Vagina (tissue), 2 donors: ENCODE measurements around the gene FYCO1. TPM values are rescaled to one million over a fixed set of nuclear protein-coding genes. Genes with fewer than 3 reads are reported as not detected.

ENCODE experiments used
- DNase-seq, 2 donors: peaks; one replicate each; pipeline ENCODE4 v3.0.0-alpha.2; 2017; ENCODE audit errors: extremely low spot score in 2 of 2
- H3K27ac ChIP-seq: fragments of 200-600 bp; sonication (generic); one replicate; pipeline ENCODE4 v1.5.1; 2019
- H3K27me3 ChIP-seq: fragments of 200-600 bp; sonication (generic); one replicate; pipeline ENCODE4 v1.5.1; 2019
- H3K36me3 ChIP-seq, 2 donors: fragments of 200-600 bp; sonication (generic); one replicate each; pipeline ENCODE4 v1.5.1; 2017 to 2019
- H3K4me1 ChIP-seq: fragments of 200-600 bp; sonication (generic); one replicate; pipeline ENCODE4 v1.5.1; 2019
- H3K4me3 ChIP-seq, 2 donors: fragments of 200-600 bp; sonication (generic); 1 replicate in 1 of 2; 2 replicates in 1 of 2; pipeline ENCODE4 v1.5.1; 2016 to 2019
- H3K9me3 ChIP-seq: fragments of 200-600 bp; sonication (generic); one replicate; pipeline ENCODE4 v1.5.1; 2019
- CTCF ChIP-seq, 3 experiments: fragments of 450-650 bp in 2 of 3; fragments of 200-600 bp in 1 of 3; sonication (generic) in 1 of 3; IDR thresholded peaks; one replicate each; pipeline ENCODE4 v1.5.1; 2017 to 2019; ENCODE audit warnings: antibody characterized with exemption in 3 of 3, mild to moderate bottlenecking in 2 of 3, moderate library complexity in 2 of 3
- POLR2A ChIP-seq, 2 donors: fragments of 450-650 bp; IDR thresholded peaks; one replicate each; pipeline ENCODE4 v1.6.1; 2017; ENCODE audit warnings: antibody characterized with exemption in 2 of 2, mild to moderate bottlenecking in 2 of 2, moderate library complexity in 2 of 2
- POLR2AphosphoS5 ChIP-seq, 2 donors: sonication (generic); formaldehyde crosslinking; IDR thresholded peaks; one replicate each; pipeline ENCODE4 v1.9.0; 2017; ENCODE audit warnings: antibody characterized with exemption in 2 of 2, mild to moderate bottlenecking in 2 of 2, low read depth in 1 of 2; ENCODE audit not compliant: insufficient read depth in 1 of 2
- intact Hi-C: fragments of 100-400 bp; cut with DNase I; formaldehyde crosslinking; loops from one replicate; pipeline ENCODE4 v1.15.1; 2023
- total RNA-seq: library from RNA; depleted of rRNA; stranded (reverse); fragments of >200 nt; gene quantifications from one replicate; pipeline ENCODE4 v1.2.3, GENCODE V29; 2016

Gene FYCO1
- total RNA-seq, 1 donor from 2014 or later, result 45.7 TPM

GRCh38 chr3:46031269-46031668 is 35.6 kb upstream of the FYCO1 start:
- H3K4me3 ChIP-seq, result no peak overlapping the region
- TF ChIP-seq CTCF (IDR thresholded peaks at IDR 0.05), result no peak
- TF ChIP-seq POLR2A (IDR thresholded peaks at IDR 0.05), result no peak
- intact Hi-C loops, result no loop called here
- H3K27me3 ChIP-seq, result no peaks in the 10 kb centered on the region
- no peaks in the 10 kb centered on the region for H3K4me1 ChIP-seq
- no peaks in the 10 kb centered on the region for H3K36me3 ChIP-seq
- no peak overlapping the region for H3K27ac ChIP-seq
- H3K9me3 ChIP-seq, result no peaks in the 10 kb centered on the region
- no peak for DNase-seq

GRCh38 chr3:46030626-46031025 is 35.0 kb upstream of the FYCO1 start:
- no peak for TF ChIP-seq POLR2AphosphoS5 (IDR thresholded peaks at IDR 0.05; ENCODE audit: insufficient read depth in 1 of 2, low read depth in 1 of 2)
- no peak for TF ChIP-seq POLR2A (IDR thresholded peaks at IDR 0.05)
- no peaks in the 10 kb centered on the region for H3K27me3 ChIP-seq
- H3K4me1 ChIP-seq, result no peaks in the 10 kb centered on the region
- H3K27ac ChIP-seq, result no peak overlapping the region
- no peaks in the 10 kb centered on the region for H3K9me3 ChIP-seq
- no peak for DNase-seq
- intact Hi-C loops, result no loop called here
- H3K36me3 ChIP-seq, result no peaks in the 10 kb centered on the region
- H3K4me3 ChIP-seq, result no peak overlapping the region

- Histone ChIP-seq H3K4me1 (no peaks in the 10 kb centered on the region), H3K27me3 (no peaks in the 10 kb centered on the region), H3K27ac (no peak overlapping the region), H3K36me3 (no peaks in the 10 kb centered on the region), H3K4me3 (no peak overlapping the region), H3K9me3 (no peaks in the 10 kb centered on the region)
- intact Hi-C loops, result no loop called here
- DNase-seq, result no peak
- TF ChIP-seq POLR2AphosphoS5 (IDR thresholded peaks at IDR 0.05; ENCODE audit: insufficient read depth in 1 of 2, low read depth in 1 of 2) (no peak), POLR2A (IDR thresholded peaks at IDR 0.05) (no peak), CTCF (IDR thresholded peaks at IDR 0.05) (no peak)
Observed at GRCh38 chr3:46029953-46030543, 34.4 kb upstream of the FYCO1 start.

GRCh38 chr3:46027736-46028397 is 32.2 kb upstream of the FYCO1 start:
- intact Hi-C loops, result no loop called here
- Histone ChIP-seq H3K36me3 (no peaks in the 10 kb centered on the region), H3K27me3 (no peaks in the 10 kb centered on the region), H3K27ac (no peak overlapping the region), H3K4me3 (no peak overlapping the region), H3K9me3 (no peaks in the 10 kb centered on the region), H3K4me1 (no peaks in the 10 kb centered on the region)
- DNase-seq, result no peak
- TF ChIP-seq CTCF (IDR thresholded peaks at IDR 0.05) (no peak), POLR2A (IDR thresholded peaks at IDR 0.05) (no peak), POLR2AphosphoS5 (IDR thresholded peaks at IDR 0.05; ENCODE audit: insufficient read depth in 1 of 2, low read depth in 1 of 2) (no peak)

- Histone ChIP-seq H3K9me3 (no peaks in the 10 kb centered on the region), H3K27ac (no peak within 1 kb of the TSS), H3K4me3 (no peak within 1 kb of the TSS), H3K36me3 (no peaks in the 10 kb centered on the region), H3K4me1 (no peaks in the 10 kb centered on the region), H3K27me3 (no peaks in the 10 kb centered on the region)
- intact Hi-C loops, result no loop called here
- TF ChIP-seq POLR2AphosphoS5 (IDR thresholded peaks at IDR 0.05; ENCODE audit: insufficient read depth in 1 of 2, low read depth in 1 of 2) (no peak), POLR2A (IDR thresholded peaks at IDR 0.05) (no peak)
- DNase-seq, result no peak
Observed at GRCh38 chr3:46027021-46027705, 31.5 kb upstream of the FYCO1 start, which contains the start of gene XCR1. Gene XCR1 (minus strand): TSS chr3:46027483. CDS start chr3:46021947, 5,536 bp downstream.

GRCh38 chr3:46025139-46025538 is 29.5 kb upstream of the FYCO1 start:
- DNase-seq, result no peak
- Histone ChIP-seq H3K27me3 (no peaks in the 10 kb centered on the region), H3K27ac (no peak overlapping the region), H3K4me3 (no peak overlapping the region), H3K4me1 (no peaks in the 10 kb centered on the region), H3K9me3 (no peaks in the 10 kb centered on the region), H3K36me3 (no peaks in the 10 kb centered on the region)
- TF ChIP-seq POLR2A (IDR thresholded peaks at IDR 0.05) (no peak), POLR2AphosphoS5 (IDR thresholded peaks at IDR 0.05; ENCODE audit: insufficient read depth in 1 of 2, low read depth in 1 of 2) (no peak), CTCF (IDR thresholded peaks at IDR 0.05) (no peak)
- intact Hi-C loops, result no loop called here
